ENCODE results near the gene TBL1X.

Gene TBL1X

DNA sequence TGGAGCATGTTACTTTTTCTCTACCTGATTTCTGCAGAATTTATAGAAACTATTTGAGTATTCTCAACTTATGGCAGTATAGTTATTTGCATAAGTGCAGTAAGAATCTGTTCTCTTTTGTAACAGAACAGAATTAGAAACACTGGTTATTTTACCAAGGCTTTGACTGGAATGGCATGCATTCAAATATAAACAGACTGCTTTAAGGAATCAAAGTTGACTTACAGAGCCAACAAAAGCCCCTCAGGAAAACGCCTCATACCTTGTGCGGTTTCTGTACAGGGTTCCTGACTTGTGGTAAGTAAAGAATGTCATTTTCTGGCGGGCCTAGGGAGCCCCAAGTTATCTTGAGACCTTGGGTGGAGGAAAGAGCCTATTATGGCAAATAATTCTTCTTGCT, 203.7 kb downstream of the TBL1X start:
- no peak for DNase-seq (ENCODE audit: low read depth in 3 of 3)

DNA sequence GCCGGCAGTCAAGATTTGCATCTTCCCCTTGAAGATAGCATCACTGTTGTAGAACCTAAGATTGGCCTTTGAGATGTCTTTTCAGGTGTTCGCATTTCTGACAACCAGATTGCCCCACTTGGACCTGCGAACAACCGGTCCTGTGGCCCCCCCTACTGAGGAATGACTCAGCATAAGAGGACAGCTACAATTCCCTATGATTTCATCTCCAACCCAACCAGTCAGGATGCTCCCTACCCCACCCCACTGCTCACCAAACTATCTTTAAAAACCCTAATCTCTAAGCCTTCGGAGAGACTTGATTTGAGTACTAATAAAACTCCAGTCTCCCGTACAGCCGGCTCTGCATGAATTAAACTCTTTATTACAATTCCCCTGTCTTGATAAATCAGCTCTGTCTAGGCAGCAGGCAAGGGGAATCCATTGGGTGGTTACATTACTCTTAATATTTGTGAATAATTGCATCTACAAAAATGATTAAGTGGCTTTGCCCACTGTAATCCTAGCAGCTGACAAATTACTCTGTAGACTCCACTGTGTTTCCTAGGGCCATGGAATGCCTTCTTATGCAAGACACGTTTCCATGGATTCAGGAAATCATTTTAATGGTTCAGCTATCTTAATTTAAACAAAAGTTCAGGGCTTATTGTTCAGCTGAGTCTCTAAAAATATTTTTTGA, 205.4 kb downstream of the TBL1X start:
- no peak for DNase-seq (ENCODE audit: low read depth in 3 of 3)

DNA sequence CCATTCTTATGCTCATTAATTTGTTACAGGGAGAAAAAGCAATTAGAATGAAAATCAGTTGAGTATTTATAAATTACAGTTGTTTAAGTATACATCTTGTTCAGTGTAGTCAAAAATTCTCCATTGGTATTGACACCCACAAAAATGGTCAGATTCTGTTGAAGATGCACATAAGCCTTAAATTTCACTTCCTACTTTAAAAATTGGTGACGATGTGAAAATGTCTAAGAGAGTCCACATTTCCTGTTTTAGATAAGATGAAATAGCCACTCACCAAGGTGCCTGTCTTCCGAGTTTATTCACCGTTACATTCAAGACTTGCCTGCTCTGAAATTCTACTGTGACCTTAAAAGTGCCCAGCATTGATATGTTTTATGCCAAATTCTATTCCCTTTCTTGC, 207.1 kb downstream of the TBL1X start:
- no peak for DNase-seq (ENCODE audit: low read depth in 3 of 3)

DNA sequence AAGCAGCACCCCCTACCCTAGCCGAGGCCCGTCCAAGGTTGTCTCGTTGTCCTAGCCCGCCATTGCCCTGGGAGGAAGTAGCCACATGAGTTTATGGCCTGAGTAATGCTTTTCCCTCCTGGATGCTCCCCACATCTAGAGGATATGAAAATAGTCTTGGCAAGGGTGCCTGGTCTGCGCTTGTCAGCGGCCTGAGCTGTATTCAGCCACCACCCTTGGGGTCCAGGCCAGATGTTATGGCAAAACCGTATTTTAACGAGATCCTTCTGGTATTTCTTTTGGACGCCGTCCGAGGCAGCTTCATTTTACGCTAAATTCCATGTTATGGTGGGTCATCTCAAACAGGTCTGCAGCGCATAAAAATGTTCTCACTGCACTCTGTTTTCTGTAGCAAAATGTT, 211.4 kb downstream of the TBL1X start:
- no peak for DNase-seq (ENCODE audit: low read depth in 3 of 3)

DNA sequence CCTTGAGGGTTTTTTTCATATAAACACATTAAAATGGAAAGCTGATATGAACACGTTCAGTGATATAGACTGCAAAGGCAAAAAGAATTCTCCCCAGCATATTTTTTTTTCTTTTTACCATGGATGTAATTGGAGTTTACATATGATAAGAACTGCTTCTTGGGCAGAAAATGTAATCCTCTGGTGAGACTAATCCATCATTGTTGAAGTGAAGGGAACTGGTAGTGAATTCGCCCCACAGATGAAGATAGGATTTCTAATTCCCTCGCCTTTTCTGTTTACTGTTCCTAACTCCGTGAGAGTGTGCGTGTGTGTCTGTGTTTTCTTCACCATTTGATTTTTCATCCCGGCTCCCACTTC, 211.9 kb downstream of the TBL1X start:
- DNase-seq (ENCODE audit: low read depth in 3 of 3) = no peak

DNA sequence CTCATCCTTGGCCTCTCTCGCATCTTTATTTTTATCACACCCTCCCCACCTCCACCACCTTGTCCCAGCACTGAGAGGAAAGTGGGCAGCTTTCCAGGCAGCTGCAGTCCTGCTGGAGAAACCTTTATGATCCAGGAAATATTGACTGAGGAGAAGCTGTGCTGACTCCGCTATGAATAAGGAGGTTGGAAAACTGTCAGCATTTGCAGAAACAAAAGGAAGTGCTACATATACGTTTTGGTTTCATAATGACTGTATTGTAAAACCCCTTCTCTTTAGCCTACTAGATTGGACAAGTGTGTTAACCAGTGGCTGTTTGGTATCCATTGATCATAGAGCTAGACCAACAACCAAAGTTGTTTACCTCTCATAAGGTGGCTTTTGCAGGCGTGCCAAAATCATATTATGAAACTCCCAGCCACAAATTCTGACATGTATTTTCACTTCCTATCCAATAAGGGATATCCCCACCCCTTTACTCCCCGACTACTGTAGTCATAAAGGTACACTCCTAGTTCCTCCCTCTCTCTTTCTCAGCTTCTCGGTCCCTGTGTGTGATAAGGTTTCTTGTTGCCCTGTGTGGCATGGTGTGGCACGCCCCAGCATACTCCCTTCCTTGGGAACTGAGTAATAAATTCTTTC, 212.4 kb downstream of the TBL1X start:
- no peak for DNase-seq (ENCODE audit: low read depth in 3 of 3)

DNA sequence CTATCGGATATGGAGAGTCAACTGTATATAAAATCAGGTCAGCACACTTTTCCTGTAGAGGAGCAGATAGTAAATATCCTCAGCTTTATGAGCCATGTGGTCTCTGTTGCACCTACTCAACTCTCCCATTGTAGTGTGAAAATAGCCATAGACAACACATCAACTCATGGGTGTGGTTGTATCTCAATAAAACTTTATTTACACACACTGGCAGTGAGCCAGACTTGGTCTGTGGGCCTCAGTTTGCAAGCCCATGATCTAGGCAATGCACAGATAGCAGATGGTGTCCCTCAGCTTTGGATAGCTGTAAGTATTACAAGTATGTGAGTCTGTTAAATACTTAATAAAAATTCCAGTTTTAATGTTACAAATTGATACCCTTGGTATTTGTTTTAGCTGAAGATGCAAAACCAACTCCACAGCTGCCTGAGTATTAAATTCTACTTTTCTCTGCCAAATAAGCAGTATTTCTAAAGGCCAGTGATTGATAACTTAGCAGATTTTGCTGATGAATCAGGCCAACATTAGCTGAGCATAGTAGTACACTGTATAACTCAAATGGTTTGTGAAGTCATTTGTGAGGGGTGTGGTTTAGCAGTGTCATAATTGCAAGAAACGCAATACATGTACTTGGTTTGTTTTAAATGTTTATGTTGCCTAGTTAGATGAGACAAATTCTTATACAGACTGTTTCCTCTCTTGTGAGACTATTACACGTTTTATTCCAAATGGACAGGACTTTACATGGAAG, 213.5 kb downstream of the TBL1X start:
- DNase-seq (ENCODE audit: low read depth in 3 of 3) = no peak

DNA sequence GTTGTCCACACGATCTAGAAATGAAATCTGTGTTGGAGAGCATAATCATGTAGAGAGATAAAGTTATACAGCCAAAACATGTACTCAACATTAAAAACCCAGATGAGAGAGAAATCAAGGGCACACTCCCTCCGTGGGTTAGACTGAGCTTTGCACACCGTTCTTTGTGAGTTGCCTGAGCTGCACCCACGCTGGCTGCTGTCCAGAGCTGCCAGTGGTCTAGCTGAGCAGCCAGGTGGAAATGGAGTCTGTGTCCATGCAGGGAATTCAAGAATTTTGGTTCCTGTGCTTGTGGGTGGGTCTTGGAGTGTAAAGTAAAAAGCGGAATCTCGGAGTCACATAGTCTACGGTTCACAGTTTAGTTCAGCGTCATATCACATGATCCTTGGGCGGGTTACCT, 216.2 kb downstream of the TBL1X start:
- no peak for DNase-seq (ENCODE audit: low read depth in 3 of 3)

DNA sequence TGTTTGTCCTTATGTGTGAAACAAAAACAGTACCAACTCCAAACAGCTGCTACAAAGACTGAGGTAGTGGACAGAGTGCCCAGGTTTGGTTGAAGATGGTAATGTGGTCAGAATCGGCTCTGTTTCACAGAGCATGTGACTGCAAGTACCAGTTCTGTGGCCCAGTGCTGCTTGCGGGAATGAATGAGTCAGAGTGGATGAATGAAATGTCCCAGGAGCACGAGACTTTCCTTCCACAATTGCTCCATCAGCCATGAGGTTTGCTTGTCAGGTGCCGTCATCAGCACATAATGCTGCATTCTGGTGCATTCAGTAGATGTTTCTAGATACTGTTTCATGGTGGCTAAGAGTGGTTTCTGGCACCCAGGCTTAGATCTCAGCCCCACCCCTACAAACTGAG, 216.6 kb downstream of the TBL1X start:
- DNase-seq (ENCODE audit: low read depth in 3 of 3) = no peak

DNA sequence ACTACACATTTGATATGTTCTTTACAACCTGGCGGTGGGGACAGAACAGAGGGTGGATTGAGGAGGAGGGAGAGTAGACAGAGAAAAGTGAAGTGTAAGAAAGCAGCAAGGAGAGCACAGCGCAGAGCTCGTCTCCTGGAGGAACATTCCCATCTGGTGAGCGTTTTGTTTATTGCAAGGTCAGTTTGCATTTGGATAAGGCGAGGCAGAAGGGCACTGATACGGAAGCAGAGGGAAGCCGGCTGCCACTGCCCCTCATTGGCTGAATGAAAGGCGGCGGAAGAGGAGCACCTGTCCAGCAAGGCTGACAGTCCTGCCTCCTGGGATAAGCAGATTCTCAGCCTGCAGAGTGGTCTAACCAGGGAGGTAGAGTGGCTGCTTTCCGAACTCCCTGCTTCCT, 217.6 kb downstream of the TBL1X start:
- DNase-seq (ENCODE audit: low read depth in 3 of 3) = no peak

DNA sequence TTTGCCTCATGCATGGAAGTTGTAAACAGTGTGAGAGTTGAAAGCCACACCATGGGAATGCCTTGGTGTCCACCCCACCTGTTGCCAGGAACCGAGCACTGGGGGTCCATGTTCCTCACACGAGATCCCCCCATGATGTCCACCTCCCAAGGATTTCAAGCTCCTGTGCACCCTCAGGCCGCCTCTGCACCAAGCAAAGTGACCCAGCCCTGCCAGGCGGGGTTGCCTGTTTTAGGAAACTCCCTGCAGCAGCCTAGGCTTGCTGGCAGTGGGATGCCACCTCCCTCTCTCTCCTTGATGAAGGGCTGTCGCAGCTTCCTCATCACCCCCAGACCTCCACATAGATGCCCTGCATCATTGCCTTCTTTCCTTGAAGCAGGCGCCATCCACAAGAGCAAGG, 218.0 kb downstream of the TBL1X start:
- no peak for DNase-seq (ENCODE audit: low read depth in 3 of 3)

DNA sequence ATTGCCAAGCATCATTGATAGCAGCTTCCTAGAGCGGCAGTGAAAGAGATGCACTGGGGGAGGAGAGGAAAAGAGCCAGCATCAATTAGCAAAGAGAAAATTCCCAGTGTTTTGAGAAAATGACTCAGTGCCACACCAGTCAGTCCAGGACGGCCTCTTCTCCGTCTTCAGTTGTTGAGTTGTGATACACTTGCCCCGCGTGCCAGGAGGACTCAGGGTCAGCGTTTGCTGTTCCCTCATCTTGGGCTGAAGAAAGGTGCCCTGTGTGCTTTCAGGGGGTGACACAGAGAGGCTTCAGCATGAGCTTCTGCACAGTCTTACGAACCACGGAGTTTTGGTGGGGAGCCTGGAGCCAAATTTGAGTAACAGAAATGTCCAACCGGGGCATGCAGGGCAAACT, 218.5 kb downstream of the TBL1X start:
- no peak for DNase-seq (ENCODE audit: low read depth in 3 of 3)

DNA sequence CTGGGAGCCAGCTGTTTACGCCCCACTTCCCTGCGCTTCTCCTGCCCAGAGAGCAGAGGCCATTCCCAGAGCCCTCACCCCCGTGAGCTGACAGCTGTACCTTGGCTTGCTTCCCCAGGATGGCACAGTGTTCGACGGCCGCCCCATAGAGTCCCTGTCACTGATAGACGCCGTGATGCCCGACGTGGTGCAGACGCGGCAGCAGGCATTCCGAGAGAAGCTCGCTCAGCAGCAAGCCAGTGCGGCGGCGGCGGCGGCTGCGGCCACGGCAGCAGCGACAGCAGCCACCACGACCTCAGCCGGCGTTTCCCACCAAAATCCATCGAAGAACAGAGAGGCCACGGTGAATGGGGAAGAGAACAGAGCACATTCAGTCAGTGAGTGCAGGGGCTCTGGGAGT, 223.0 kb downstream of the TBL1X start:
- DNase-seq (ENCODE audit: low read depth in 3 of 3) = no peak

DNA sequence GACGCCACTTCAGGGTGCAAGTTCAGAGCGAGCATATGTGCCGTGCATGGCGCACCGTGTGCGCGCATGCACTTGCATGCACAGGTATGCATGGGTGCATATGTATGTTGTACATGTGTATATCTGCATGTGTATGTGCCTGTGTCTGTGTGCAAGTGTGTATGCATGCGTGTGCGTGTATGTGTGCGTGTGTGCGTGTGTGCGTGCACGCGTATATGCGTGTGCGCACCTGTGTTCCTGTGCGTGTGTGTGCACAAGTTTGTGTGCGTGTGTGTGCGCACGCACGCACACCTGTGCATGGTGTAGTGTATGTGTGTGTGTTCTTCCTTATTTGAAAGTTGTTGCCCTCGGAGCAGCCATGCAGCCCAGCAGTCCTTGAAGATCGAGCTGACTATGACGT, 224.0 kb downstream of the TBL1X start:
- DNase-seq (ENCODE audit: low read depth in 3 of 3) = no peak

DNA sequence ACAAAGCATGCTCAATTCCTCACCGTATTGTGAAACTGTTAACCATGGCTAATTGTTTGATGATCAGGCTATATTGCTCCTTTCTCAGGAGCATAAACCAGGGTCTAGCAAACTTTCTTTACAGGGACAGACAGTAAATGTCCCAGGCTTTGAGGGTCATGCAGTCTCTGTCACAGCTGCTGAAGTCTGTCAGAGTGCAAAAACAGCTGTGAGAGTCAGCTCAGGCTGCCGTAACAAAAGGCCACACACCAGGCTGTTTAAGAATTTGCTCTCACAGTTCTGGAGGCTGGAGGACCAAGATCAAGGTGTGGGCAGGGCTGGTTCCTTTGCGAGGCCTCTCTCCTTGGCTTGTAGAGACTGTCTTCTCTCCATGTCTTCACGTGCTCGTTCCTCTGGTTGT, 225.2 kb downstream of the TBL1X start:
- no peak for DNase-seq (ENCODE audit: low read depth in 3 of 3)

DNA sequence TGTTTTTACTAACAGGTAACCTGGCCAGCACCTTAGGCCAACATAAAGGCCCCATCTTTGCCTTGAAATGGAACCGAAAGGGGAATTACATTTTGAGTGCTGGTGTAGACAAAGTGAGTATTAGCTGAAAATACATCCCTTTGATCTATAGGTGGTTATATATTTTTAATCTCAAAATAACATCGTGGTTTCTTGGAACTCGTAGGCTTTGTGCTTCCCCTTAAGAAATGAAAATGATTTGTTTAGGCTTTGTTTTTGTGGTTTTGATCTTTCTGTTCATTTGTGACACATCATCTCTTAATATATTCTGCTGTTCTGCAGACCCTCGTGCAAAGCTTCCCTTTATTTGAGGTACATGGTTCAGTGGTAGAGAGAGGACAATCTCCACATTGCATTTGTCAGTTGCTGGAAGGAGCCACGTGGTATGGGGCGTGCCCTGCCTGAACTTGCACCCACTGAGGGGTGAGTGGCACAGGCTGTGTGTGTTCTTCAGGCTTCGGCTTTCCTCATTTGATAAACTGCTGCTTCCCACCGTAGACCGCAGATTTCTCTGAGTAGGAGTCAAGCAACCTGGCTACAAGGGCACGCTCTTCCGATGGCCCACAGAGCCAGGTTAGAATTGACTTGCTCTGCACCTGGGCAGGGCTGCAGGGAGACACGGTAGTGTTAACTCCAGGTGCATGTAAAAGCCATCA, 228.6 kb downstream of the TBL1X start:
- DNase-seq (ENCODE audit: low read depth in 3 of 3) = no peak

DNA sequence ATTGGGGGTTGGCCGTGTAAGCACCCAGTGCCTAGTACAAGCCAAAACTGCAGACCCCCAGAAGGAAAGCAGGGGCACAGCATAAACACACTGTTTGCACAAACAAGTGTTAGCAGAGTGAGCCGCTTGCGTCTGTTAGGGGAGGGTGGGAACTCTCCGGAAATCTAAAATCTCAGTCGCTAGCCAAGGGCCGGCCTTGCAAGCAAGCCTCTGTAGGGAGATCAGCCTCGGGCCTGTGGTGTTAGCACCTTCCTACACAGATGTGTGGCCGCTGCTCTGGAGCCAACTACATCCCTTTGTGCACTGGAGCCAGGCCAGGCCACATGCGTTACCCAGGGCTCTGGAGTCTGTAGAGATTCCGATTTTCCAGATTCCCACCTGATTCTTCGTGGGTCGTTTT, 233.7 kb downstream of the TBL1X start:
- no peak for DNase-seq (ENCODE audit: low read depth in 3 of 3)

DNA sequence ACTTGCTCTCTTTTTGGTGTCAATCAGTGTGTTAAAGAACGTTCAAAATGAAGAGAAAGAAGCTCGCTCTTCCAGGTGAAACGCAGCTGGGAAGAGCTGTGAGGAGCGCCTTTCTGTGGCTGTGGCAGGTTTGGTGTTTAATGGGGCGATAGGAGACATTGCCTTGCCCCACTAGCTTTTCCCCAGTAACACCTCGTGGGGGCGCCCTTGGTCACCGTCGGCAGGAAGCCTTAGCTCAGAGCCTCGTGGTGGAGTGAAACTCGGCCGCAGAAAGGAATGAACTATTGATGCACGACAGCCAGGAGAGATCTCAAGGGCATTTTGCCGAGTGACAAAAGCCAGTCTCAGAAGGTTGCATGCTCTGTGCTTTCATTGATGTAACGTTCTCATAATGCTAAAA, 235.7 kb downstream of the TBL1X start:
- no peak for DNase-seq (ENCODE audit: low read depth in 3 of 3)

DNA sequence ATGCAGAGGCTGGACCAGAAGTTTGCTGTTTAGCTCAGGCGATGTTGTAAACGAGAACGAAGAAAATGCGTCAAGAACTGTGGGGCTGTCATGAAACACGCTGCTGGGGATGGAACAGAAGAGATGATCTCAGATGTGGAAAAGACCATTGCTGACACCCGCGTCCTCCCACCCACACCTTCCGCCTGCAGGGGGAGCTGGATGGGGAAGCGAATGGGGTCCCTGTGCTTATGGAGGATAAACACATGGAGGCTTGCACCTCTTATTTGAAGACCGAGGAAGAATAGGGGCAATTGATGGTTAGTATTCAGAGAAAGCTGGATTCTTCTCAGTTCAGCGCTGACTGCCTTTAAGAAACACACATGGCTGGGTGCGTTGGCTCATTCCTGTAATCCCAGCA, 236.9 kb downstream of the TBL1X start:
- DNase-seq (ENCODE audit: low read depth in 3 of 3) = no peak

DNA sequence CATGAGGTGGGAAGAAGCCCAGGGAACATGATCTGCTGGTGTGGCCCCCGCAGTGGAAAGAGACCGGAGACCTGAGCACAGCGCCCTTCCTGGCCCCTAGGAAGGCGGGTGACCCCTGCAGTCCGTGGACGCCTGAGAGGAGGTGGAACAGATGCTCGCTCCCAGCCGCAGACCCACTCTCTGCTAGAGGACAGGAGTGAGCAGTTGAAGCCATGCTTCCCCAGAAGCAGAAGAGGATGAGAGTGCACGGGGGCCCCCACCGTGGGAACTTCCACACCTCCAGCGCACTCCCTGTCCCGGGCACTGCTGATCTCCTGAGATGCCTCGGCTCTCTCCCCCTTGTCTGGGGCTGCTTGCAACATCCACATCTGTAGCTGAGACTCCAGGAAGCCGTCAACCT, 238.5 kb downstream of the TBL1X start:
- DNase-seq (ENCODE audit: low read depth in 3 of 3) = no peak

DNA sequence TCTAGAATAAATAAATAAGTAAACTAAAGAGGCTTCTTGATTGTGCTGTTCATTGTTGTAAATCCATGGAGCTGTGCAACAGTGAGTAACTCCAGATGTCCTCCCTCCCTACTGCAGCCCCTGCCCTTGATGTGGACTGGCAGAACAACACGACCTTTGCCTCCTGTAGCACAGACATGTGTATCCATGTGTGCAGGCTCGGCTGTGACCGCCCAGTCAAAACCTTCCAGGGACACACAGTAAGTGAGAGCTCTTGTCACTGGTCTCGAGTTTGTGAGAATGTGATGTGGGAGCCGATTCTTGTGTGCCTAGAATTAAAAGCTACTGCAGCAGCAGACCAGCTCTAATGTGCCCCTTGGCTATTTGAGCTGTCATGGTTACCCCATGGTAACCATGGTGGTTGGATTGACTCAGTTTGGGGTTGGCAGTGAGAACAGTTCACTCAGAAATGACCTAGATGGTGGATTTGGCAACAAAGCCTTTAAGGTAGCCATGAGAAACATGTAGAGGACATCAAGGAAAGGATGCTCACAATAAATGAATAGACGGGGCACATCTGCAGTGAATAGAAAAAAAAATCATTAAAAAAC, 240.1 kb downstream of the TBL1X start:
- DNase-seq (ENCODE audit: low read depth in 3 of 3) = no peak

DNA sequence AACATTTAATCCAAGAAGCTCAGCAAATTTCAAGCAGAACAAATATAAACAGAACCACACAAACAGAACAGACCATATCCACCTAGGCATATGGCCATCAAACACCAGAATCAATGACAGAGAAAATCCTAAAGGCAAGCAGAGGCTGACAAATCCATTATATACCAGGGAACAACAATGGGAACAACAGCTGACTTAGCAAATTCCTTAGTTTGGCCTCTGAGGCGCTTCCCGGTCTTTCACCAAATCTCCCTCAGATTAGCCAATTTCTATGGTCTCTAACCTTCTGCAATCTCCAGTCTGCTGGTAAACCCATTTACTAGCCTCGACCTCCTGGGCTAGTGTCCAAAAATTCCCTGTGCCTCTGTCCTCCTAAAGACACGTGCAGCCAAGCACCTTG, 241.6 kb downstream of the TBL1X start:
- DNase-seq (ENCODE audit: low read depth in 3 of 3) = no peak

Measured in stimulated activated CD4-positive, alpha-beta T cell treated with anti-CD3 and anti-CD28 coated beads, TNF-alpha, amount 100 ng/mL, for 4 hours (primary cell).